ENCODE results near the gene PSD.

The PSD gene

DNA sequence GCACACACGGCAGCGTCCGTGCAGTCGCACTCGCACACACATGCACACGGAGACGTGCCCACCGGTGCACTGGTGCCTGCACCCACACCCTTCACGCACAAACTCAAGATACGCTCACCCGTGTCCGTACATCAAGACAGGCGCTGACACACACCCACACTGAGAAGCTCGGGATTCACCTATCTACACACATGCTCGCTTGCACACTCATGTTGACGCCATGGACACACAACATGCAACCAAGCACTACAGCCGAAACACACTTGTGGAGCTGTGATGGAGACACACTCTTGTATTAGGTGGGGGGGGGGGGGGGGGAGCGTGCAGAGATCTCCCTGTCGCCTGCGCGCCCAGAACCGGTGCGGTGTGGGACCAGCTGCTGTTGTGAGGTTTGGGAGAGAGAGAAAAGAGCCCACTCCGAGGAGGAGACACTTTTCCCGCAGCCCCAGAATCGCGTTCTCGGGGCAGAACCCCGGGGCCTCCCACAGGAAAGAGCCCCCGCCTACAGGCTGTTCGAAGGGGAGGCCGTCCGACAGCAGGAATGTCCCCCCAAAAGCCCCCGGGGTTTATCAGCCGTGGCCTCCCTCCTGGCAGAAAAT lies 23.7 kb downstream of the PSD start:
- in situ Hi-C loops (cut with HindIII; ENCODE audit: low sequenced_read_pairs): no loop called here

DNA sequence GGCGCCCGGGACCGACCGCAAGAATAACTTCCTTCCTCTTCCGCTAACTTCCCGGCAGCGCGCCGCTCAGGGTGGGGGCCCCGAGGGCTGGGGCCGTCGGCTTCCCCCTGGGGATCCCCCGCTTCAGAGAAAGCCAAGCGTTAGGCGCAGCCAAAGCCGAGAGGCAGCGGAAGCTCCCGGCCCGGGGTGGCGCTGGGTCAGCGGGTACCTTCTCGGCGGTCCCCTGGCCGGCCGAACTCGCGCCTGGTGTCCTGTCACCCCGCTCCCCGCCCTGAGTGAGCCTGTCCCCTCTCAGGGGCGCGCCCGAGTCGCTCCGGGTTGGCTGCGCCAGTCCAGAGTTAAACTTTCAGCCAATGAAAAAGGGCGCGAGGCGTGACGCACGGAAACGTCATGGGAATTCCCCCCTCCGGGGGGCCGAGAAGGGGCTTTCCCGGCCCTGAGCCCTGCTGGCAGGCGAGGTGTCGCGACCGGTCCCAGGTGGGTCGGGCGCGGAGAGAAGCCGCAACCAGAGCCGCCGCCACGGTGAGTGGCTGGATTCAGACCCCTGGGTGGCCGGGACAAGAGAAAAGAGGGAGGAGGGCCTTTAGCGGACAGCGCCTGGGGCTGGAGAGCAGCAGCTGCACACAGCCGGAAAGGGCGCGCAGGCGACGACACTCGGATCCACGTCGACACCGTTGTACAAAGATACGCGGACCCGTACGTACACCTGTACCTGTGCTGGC lies 24.3 kb downstream of the PSD start:
- in situ Hi-C loops (cut with HindIII; ENCODE audit: low sequenced_read_pairs): no loop called here

DNA sequence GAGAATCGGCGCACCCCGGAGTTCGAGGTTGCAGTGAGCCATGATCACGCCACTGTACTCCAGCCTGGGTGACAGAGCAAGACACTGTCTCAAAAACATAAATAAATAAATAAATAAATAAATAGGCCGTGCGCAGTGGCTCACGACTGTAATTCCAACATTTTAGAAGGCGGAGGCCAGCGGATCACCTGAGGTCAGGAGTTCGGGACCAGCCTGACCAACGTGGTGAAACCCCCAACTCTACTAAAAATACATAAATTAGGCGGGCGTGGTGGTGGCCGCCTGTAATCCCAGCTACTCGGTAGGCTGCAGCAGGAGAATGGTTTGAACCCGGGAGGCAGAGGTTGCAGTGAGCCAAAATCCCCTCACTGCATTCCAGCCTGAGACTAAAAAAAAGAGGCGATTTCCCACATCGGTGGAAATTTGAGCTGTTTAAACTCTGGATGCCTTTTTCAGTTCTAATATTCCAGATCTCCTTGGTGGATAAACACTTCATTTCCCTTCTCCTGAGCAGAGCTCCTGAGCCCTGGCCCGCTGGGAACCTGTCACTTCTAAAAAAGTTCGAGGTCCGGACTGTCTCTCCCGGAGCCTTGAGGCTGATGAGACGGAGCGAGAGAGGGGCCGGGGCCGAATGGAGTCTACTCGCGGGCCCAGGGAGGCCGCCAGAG lies 25.0 kb downstream of the PSD start:
- in situ Hi-C loops (cut with HindIII; ENCODE audit: low sequenced_read_pairs): no loop called here

DNA sequence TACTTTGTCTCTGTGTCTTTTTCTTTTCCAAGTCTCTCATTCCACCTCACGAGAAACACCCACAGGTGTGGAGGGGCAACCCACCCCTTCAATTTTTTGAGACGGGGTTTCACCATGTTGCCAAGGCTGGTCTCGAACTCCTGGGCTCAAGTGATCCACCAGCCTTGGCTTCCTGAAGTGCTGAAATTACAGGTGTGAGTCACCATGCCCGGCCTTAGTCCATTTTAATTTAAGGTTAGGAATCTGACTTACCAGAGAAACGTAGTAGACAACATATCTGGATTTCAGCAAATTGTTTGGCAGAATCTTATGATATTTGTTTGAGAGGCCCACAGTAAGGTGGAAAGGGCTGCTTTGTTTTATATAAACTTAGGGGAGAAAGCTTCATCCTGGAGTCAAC lies 26.3 kb downstream of the PSD start:
- in situ Hi-C loops (cut with HindIII; ENCODE audit: low sequenced_read_pairs): no loop called here

DNA sequence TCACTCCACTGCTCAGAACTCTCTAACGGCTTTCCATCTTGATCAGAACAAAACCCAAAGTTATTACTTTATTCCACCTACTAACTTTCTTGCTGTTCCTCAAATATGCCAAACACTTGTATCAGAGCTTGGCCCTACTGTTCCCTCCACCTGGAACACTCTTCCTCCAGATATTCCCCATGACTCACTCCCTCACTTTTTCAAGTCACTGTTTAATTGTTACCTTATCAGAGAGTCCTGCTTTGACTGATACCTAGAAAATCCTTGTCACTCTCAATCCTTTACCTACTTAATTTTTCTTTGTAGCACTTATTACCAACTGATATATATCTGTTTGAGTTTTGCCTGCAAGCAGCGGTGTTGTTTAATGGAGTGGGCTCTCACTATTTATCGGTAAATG lies 28.7 kb downstream of the PSD start:
- in situ Hi-C loops (cut with HindIII; ENCODE audit: low sequenced_read_pairs): no loop called here

DNA sequence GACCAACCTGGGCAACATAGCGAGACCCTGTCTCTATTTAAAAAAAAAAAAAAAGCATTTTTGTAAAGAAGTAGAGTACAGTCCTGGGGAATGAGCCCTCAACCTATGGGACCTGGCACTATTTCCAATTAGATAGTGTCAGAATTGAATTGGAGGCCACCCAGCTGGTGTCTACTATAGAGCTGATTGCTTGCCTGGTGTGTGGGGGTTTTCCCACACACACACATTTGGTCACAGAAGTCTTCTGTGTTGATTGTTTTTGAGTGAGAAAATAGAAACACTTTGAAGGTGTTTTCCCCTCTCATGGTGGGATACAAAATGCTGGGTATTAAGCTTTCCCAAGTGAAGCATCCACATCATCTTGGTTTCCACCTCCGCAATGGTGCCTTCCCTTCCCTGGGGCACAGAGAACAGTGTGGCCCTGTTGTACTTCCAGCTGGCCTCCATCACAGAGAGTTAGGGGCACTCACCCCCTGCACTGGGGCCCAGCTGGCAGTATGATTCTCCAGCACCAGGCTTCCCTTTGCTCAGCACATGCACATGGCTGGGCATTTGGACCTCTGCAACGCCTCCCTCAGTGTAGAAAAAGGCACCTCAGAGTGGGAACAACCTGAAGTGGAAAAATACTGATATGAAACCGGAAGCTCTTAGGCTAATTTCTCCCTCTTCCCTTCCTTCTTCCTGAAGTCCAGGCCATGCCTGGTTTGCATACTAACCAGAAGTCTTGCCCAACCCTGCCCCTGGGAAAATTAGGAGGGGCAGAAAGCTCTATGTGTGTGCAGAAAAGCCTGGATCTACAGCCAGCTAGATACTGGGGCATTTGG lies 33.8 kb downstream of the PSD start:
- in situ Hi-C loops (cut with HindIII; ENCODE audit: low sequenced_read_pairs): no loop called here

DNA sequence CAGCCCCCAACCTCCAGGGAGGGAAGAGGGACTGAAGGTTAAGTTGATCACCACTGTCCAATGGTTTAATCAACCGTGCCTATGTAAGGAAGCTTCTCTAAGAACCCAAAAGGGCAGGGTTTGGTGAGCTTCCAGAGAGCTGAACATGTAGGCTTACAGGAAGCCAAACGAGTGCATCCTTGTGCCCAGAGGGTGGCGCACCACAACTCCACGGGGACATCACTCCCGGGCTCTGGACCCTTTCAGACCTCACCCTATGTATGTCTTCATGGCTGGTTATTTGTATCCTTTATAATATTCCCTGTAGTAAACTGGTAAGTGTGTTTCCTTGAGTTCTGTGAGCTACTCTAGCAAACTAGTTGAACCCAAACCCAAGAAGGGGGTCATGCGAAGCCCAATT lies 34.5 kb downstream of the PSD start:
- in situ Hi-C loops (cut with HindIII; ENCODE audit: low sequenced_read_pairs): no loop called here

DNA sequence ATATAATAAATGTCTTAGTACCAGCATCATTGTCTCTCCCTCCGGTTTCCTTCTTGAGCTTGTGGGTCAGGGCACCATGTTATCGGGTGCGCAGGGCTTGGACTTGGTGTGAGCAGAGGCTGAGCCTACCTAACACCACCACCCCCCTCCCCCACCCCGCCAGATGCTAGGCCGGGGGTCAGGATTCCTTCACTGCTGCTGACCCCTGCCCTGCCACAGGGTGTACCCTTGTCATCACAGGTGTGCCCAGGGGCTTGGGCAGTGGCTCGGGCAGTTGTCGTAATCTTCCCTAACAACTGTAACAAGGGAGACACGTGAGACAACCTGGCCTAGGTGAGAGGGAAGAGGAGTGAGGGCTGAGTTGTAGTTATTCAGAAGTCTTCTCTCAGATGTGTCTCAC lies 35.7 kb downstream of the PSD start:
- in situ Hi-C loops (cut with HindIII; ENCODE audit: low sequenced_read_pairs): no loop called here

DNA sequence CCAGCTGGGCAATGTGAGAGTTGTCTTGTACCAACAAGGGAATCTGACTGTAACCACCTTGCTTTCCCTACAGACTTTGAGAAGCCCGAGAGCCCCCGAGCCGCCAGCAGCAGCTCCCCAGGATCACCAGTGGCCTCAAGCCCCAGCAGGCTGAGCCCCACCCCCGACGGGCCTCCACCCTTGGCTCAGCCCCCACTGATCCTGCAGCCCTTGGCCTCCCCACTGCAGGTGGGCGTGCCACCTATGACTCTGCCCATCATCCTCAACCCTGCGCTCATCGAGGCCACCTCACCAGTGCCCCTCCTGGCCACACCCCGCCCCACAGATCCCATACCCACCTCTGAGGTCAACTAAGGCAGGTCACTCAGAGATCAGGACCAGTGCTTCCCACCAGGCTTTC lies 36.6 kb downstream of the PSD start:
- in situ Hi-C loops (cut with HindIII; ENCODE audit: low sequenced_read_pairs): no loop called here

DNA sequence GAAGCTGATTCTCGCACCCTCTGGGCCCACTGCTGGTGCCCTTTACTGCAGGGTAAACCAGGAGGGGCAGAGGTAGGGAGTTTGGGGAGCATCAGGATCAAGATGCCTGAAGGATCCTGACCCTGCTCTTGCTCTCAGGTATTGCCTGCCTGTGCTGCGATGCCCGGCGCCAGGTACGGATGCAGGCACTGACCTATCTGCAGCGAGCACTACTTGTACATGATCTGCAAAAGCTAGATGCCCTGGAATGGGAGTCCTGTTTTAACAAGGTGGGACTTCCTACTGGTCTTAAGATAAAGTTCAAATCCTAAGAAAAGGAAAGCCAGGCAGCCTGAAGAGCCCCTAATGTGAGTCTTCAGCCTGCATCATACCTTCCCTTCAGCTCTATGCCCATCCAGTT lies 39.2 kb downstream of the PSD start:
- in situ Hi-C loops (cut with HindIII; ENCODE audit: low sequenced_read_pairs): no loop called here

DNA sequence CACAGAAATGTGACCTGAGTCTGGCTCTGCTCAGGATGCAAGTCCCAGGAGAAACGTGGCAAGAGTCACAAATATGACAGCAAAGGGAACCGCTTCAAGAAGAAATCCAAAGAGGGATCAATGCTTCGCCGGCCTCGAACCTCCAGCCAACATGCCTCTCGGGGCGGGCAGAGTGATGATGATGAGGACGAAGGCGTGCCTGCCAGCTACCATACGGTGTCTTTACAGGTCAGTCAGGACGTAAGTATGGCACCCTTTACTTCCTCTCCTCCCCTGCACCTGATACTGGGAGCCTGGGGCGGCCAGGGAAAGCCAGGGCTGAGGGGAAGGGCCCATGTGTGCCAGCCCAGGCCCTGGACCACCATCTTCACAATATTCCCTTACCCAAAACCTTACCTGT lies 41.7 kb downstream of the PSD start:
- in situ Hi-C loops (cut with HindIII; ENCODE audit: low sequenced_read_pairs): no loop called here

DNA sequence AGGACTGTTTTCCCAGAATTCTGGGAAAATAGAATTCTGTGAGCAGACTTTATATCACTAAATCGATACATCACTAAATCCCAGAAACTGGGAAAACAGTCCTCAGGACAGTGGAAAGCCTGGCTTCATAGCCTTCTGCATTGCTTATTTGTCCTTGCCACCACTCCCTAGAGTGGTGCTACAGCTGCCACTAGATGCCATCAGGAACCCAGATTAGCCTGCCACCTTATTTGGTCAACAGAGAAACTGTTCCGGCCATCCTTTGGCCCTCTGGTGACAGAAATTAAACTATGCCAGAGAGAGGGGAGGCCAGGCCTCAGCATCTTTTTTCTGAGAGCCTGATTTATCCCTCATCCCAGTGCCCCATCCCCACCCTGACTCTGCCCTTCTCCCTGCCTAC lies 42.7 kb downstream of the PSD start:
- in situ Hi-C loops (cut with HindIII; ENCODE audit: low sequenced_read_pairs): no loop called here

DNA sequence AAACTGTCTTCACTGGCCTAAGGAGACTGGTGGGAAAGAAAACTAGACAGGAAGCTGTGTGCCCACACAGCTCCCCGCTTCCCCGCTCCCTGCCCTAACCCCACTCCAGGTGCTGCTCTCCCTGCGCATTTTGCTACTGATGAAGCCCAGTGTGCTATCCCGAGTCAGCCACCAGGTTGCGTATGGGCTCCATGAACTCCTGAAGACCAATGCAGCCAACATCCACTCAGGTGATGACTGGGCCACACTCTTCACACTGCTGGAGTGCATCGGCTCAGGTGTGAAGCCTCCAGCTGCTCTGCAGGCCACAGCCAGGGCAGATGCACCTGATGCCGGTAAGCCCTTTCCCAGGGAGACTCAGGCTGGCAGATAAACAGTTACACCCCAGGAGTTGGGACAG lies 43.3 kb downstream of the PSD start:
- in situ Hi-C loops (cut with HindIII; ENCODE audit: low sequenced_read_pairs): no loop called here

DNA sequence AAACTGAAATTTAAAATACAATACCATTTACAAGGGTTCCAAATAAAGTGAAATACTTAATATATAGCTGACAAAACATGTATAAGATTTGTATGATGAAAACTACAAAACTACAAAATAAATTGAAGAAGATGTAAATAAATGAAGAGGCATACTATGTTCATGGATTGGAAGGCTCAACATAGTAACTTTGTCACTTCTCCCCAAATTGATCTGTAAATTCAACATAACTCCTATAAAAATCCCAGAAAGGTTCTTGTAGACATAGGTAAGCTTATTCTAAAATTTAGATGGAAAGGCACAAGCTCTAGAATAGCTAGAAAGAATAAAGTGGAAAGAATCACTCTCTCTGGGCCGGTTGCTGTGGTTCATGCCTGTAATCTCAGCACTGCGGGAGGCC lies 47.3 kb downstream of the PSD start:
- in situ Hi-C loops (cut with HindIII; ENCODE audit: low sequenced_read_pairs): loop anchor here (25.0 kb wide), 1 partner anchor 116 kb away; no protein-coding TSS in a partner anchor

DNA sequence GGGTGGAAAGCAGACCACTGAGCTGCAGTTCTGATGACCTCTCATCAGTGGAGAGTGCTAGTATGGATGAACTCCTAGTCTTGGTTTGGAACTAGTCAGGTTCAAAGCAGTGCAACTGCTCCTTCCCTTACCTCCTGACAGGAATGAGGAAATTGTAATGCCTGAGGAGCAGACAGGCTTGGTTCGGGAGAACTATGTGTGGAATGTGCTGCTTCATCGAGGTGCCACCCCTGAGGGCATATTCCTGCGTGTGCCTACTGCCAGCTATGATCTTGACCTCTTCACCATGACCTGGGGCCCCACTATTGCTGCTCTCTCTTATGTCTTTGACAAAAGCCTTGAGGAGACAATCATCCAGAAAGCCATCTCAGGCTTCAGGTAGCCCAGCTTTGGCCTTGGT lies 50.5 kb downstream of the PSD start:
- in situ Hi-C loops (cut with HindIII; ENCODE audit: low sequenced_read_pairs): loop anchor here (25.0 kb wide), 1 partner anchor 119 kb away; no protein-coding TSS in a partner anchor

DNA sequence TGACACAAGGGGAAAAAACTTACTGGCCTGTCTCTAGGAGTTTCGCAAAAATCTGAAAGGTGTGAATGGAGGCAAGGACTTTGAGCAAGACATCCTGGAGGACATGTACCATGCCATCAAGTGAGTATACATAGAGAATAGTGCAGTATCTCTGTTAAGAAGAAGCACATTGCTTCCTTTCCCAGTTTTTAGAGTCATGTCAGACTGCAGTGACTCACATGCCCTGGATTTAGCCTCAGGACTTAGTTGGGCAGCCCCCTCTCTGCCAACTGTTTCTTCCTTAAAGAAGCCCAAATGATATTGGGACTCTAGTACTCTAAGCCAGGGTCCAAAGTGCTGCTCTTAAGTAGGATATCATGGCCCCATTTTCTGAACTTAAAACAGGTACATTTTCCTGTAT lies 51.1 kb downstream of the PSD start:
- in situ Hi-C loops (cut with HindIII; ENCODE audit: low sequenced_read_pairs): loop anchor here (25.0 kb wide), 1 partner anchor 120 kb away; no protein-coding TSS in a partner anchor

DNA sequence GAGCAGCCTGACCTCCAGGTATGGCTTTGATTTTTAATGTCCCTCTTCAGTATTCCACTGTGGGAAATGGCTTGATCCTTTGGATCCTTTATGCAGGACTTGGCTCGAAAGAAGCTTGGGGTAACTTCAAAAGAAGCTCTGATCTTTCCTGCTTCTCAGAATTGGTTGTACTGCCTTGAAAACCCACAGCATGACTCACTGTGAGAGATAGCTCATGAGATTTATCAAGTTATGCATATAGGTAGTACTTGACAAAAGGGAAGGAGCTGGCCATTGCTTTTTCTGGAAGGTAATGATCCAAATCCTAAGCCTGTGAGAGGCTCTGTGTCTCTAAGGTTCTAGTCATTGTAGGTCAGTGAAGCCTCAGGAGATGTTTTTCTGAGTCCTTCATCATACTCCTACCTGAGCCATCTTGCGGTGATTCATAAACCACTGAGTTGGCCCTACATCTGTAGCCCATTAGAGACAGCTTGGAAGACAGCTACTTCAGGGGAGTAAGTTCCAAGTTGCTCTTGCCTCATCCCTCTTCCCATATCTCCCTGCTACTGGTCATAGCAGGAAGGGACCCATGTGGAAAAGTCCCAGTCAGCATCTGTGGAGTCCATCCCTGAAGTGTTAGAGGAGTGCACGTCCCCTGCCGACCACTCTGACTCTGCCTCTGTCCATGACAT lies 59.7 kb downstream of the PSD start:
- in situ Hi-C loops (cut with HindIII; ENCODE audit: low sequenced_read_pairs): loop anchor here (10.0 to 25.0 kb wide), 2 partner anchors 128 to 236 kb away; no protein-coding TSS in a partner anchor

DNA sequence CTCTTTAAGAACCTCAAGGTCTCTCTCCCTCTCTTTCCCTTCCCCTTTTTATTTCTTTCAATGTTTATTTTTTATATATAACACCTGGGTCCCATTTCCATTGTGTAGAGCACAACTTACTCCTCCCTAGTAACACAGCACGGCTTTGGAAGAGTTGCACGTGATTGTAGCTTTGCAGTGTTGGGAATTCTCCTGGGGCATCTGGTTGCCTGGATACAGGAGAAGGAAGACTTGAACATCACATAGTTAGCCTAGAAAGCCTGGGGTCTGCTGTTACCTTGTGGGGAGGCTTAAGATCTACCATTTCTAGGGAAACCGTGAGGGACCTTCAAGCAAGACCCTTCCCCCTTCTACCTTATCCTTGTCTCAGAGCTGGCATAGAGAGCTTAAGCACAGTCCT lies 64.1 kb downstream of the PSD start:
- in situ Hi-C loops (cut with HindIII; ENCODE audit: low sequenced_read_pairs): loop anchor here (10.0 to 25.0 kb wide), 2 partner anchors 133 to 240 kb away; no protein-coding TSS in a partner anchor
